Smooth muscle cell (in vitro differentiated cells): ENCODE measurements around the gene DENND4A. TPM values are rescaled to one million over a fixed set of nuclear protein-coding genes. Genes with fewer than 3 reads are reported as not detected.

Experiments used
- DNase-seq: peaks from one replicate; lab custom pipeline; 2025; ENCODE audit not compliant: unreplicated experiment; lab: John Stamatoyannopoulos, UW
- H2AFZ ChIP-seq: fragments of 200-600 bp; sonication (generic); 2 replicates; pipeline ENCODE4 v1.6.0; 2016; ENCODE audit warnings: antibody characterized with exemption, low read depth, mild to moderate bottlenecking
- H3F3A ChIP-seq: fragments of 200-600 bp; sonication (generic); 2 replicates; pipeline ENCODE4 v1.6.0; 2017; ENCODE audit warnings: antibody characterized with exemption, low read depth
- H3K27ac ChIP-seq: fragments of 200-600 bp; sonication (generic); 2 replicates; pipeline ENCODE4 v1.5.1; 2016; ENCODE audit warnings: low read depth, mild to moderate bottlenecking
- H3K27me3 ChIP-seq: fragments of 200-600 bp; sonication (generic); 2 replicates; pipeline ENCODE4 v1.6.1; 2016; ENCODE audit warnings: low read depth, mild to moderate bottlenecking
- H3K36me3 ChIP-seq: fragments of 200-600 bp; sonication (generic); 2 replicates; pipeline ENCODE4 v1.5.1; 2016; ENCODE audit warnings: low read depth
- H3K4me1 ChIP-seq: fragments of 200-600 bp; sonication (generic); 2 replicates; pipeline ENCODE4 v1.5.1; 2016; ENCODE audit warnings: low read depth
- H3K4me2 ChIP-seq: fragments of 200-600 bp; sonication (generic); 2 replicates; pipeline ENCODE4 v1.6.0; 2016; ENCODE audit warnings: mild to moderate bottlenecking
- H3K4me3 ChIP-seq: fragments of 200-600 bp; sonication (generic); 2 replicates; pipeline ENCODE4 v1.5.1; 2016; ENCODE audit warnings: mild to moderate bottlenecking
- H3K79me2 ChIP-seq: fragments of 200-600 bp; sonication (generic); 2 replicates; pipeline ENCODE4 v1.6.0; 2016; ENCODE audit warnings: low read depth, mild to moderate bottlenecking
- H3K9ac ChIP-seq: fragments of 200-600 bp; sonication (generic); 2 replicates; pipeline ENCODE4 v1.6.0; 2016; ENCODE audit warnings: low read depth
- H3K9me3 ChIP-seq: fragments of 200-600 bp; sonication (generic); replicated peaks from 2 replicates; pipeline ENCODE4 v1.5.1; 2016; ENCODE audit warnings: low read depth
- H4K20me1 ChIP-seq: fragments of 200-600 bp; sonication (generic); 2 replicates; pipeline ENCODE4 v1.6.0; 2016; ENCODE audit warnings: low read depth
- CTCF ChIP-seq: fragments of 200-600 bp; sonication (generic); IDR thresholded peaks from 2 replicates; pipeline ENCODE4 v1.5.1; 2017; ENCODE audit warnings: borderline replicate concordance, mild to moderate bottlenecking, antibody characterized with exemption; ENCODE audit not compliant: insufficient read depth, poor library complexity, severe bottlenecking
- WGBS: methylation state at CpG from one replicate; pipeline ENCODE4 v1.1.7; 2016; ENCODE audit warnings: low lambda C conversion rate; 5-methylcytosine and 5-hydroxymethylcytosine counted together
- polyA plus RNA-seq: library from polyadenylated mRNA; unstranded; fragments of >200 nt; fragmentation: Nextera tagmentation; extraction: Ambion mirVana; gene quantifications from 2 replicates; pipeline ENCODE4 v1.2.1, GENCODE V29; 2016
- total RNA-seq: library from RNA; depleted of rRNA; stranded (reverse); fragments of >200 nt; gene quantifications from 2 replicates; pipeline ENCODE4 v1.2.3, GENCODE V29; 2014

The DENND4A gene
- total and polyA plus RNA-seq, 2 experiments from 2014 or later, result 3.4 to 16.5 TPM

- no peak for TF ChIP-seq CTCF
- Histone ChIP-seq H3K4me2 (no peak overlapping the region), H3K9ac (no peak overlapping the region), H3K79me2 (no peaks in the 10 kb centered on the region), H3K4me3 (no peak overlapping the region), H3K27ac (no peak overlapping the region), H3K27me3 (no peaks in the 10 kb centered on the region), H3K36me3 (peaks cover 4% of the 10 kb centered on the region), H4K20me1 (no peaks in the 10 kb centered on the region), H3F3A (no peaks in the 10 kb centered on the region), H2AFZ (no peak overlapping the region), H3K4me1 (no peaks in the 10 kb centered on the region), H3K9me3 (no peaks in the 10 kb centered on the region)
- DNase-seq, result no peak
Observed at GRCh38 chr15:65623103-65623502, 169.0 kb downstream of the DENND4A start.

GRCh38 chr15:65621638-65622037, 170.5 kb downstream of the DENND4A start, which contains the start of gene SLC24A1:
Gene SLC24A1, plus strand, starts transcription at chr15:65621938. Its CDS starts 2,143 bp downstream, at chr15:65624081.
- H3F3A ChIP-seq, result no peaks in the 10 kb centered on the region
- H3K9ac ChIP-seq, result no peak within 1 kb of the TSS
- H3K36me3 ChIP-seq, result peaks cover 4% of the 10 kb centered on the region
- 92% methylated on average over 6 of the region's 6 CpGs for WGBS
- H4K20me1 ChIP-seq, result no peaks in the 10 kb centered on the region
- no peaks in the 10 kb centered on the region for H3K27me3 ChIP-seq
- no peaks in the 10 kb centered on the region for H3K4me1 ChIP-seq
- TF ChIP-seq CTCF, result no peak
- H3K4me2 ChIP-seq, result no peak within 1 kb of the TSS
- no peak for DNase-seq
- no peak within 1 kb of the TSS for H2AFZ ChIP-seq
- H3K27ac ChIP-seq, result no peak within 1 kb of the TSS
- no peaks in the 10 kb centered on the region for H3K9me3 ChIP-seq
- no peaks in the 10 kb centered on the region for H3K79me2 ChIP-seq
- H3K4me3 ChIP-seq, result no peak within 1 kb of the TSS

GRCh38 chr15:65620833-65621232, 171.3 kb downstream of the DENND4A start:
- H3K36me3 ChIP-seq, result peaks cover 2% of the 10 kb centered on the region
- TF ChIP-seq CTCF, result no peak
- H3K9ac ChIP-seq, result no peak overlapping the region
- no peaks in the 10 kb centered on the region for H3K9me3 ChIP-seq
- H2AFZ ChIP-seq, result no peak overlapping the region
- H3K4me3 ChIP-seq, result no peak overlapping the region
- no peak overlapping the region for H3K4me2 ChIP-seq
- no peaks in the 10 kb centered on the region for H4K20me1 ChIP-seq
- H3K27ac ChIP-seq, result no peak overlapping the region
- no peak for DNase-seq
- H3K79me2 ChIP-seq, result no peaks in the 10 kb centered on the region
- H3F3A ChIP-seq, result no peaks in the 10 kb centered on the region
- H3K27me3 ChIP-seq, result no peaks in the 10 kb centered on the region
- no peaks in the 10 kb centered on the region for H3K4me1 ChIP-seq
- 89% methylated on average over 2 of the region's 2 CpGs for WGBS

GRCh38 chr15:65619626-65620290, 172.3 kb downstream of the DENND4A start:
- no peak for DNase-seq
- Histone ChIP-seq H2AFZ (no peak overlapping the region), H3K4me2 (no peak overlapping the region), H3K9ac (no peak overlapping the region), H3K4me3 (no peak overlapping the region), H3K36me3 (no peaks in the 10 kb centered on the region), H3K4me1 (no peaks in the 10 kb centered on the region), H4K20me1 (no peaks in the 10 kb centered on the region), H3K9me3 (no peaks in the 10 kb centered on the region), H3K27me3 (no peaks in the 10 kb centered on the region), H3K79me2 (no peaks in the 10 kb centered on the region), H3F3A (no peaks in the 10 kb centered on the region), H3K27ac (no peak overlapping the region)
- TF ChIP-seq CTCF, result no peak
- 68% methylated on average over 5 of the region's 5 CpGs for WGBS
